Natural killer cell (primary cell): ENCODE data around the gene CKMT2. TPM values are rescaled to one million over a fixed set of nuclear protein-coding genes. Genes with fewer than 3 reads are reported as not detected.

ENCODE experiments used
- ATAC-seq, 3 donors: fragments of 150-1000 bp in 2 of 3; fragments of 200-7000 bp in 1 of 3; cut with Tn5 transposase; 1 replicate in 1 of 3; 2 replicates in 2 of 3; pipeline ENCODE4 v1.10.0; 2021; ENCODE audit warnings: mild to moderate bottlenecking in 2 of 3, moderate library complexity in 2 of 3
- DNase-seq, 2 donors: peaks; one replicate each; pipeline versions ENCODE4 v3.0.0 to v3.0.0-alpha.2; 2013 to 2021; ENCODE audit warnings: mixed read lengths in 1 of 2
- H3K27ac ChIP-seq: one replicate; pipeline ENCODE4 v1.5.1; 2013; ENCODE audit warnings: mild to moderate bottlenecking, low read length
- H3K27me3 ChIP-seq: one replicate; pipeline ENCODE4 v1.6.1; 2013; ENCODE audit warnings: low read length; ENCODE audit not compliant: control insufficient read depth, insufficient read depth
- H3K36me3 ChIP-seq: one replicate; pipeline ENCODE4 v1.6.1; 2013; ENCODE audit warnings: low read length; ENCODE audit not compliant: control insufficient read depth, insufficient read depth
- H3K4me1 ChIP-seq: one replicate; pipeline ENCODE4 v1.6.1; 2013; ENCODE audit warnings: low read length; ENCODE audit not compliant: control insufficient read depth, insufficient read depth
- H3K4me3 ChIP-seq: one replicate; pipeline ENCODE4 v1.5.1; 2013; ENCODE audit warnings: low read length
- H3K9me3 ChIP-seq: one replicate; pipeline ENCODE4 v1.6.1; 2013; ENCODE audit warnings: low read length; ENCODE audit not compliant: control insufficient read depth, insufficient read depth
- H3K27ac Mint-ChIP-seq, 2 donors: one replicate each; pipeline ENCODE4 v1.8.0; 2022; ENCODE audit warnings: mild to moderate bottlenecking in 2 of 2, mixed read lengths in 2 of 2, moderate library complexity in 1 of 2
- H3K27me3 Mint-ChIP-seq, 2 donors: one replicate each; pipeline ENCODE4 v1.8.0; 2022; ENCODE audit warnings: low read depth in 2 of 2, mixed read lengths in 2 of 2
- H3K36me3 Mint-ChIP-seq: one replicate; pipeline ENCODE4 v1.8.0; 2022; ENCODE audit warnings: mixed read lengths
- H3K4me1 Mint-ChIP-seq, 2 donors: one replicate each; pipeline ENCODE4 v1.8.0; 2022; ENCODE audit warnings: mixed read lengths in 2 of 2
- H3K4me3 Mint-ChIP-seq: one replicate; pipeline ENCODE4 v1.8.0; 2022; ENCODE audit warnings: mild to moderate bottlenecking, moderate library complexity, mixed read lengths
- H3K9me3 Mint-ChIP-seq, 2 donors: one replicate each; pipeline ENCODE4 v1.8.0; 2022; ENCODE audit warnings: mixed read lengths in 2 of 2
- WGBS: methylation state at CpG from one replicate; pipeline ENCODE4 v1.1.7; 2013; ENCODE audit warnings: missing lambda C conversion rate; ENCODE audit not compliant: insufficient coverage; 5-methylcytosine and 5-hydroxymethylcytosine counted together
- intact Hi-C: fragments of 100-400 bp; cut with micrococcal nuclease; formaldehyde crosslinking; loops from one replicate; pipeline ENCODE4 v1.14.2; 2022
- total RNA-seq, 4 donors: library from RNA; stranded (reverse); fragments of 120-200 nt in 1 of 4; gene quantifications; one replicate each; pipeline versions ENCODE4 v1.2.3 to v1.2.4, GENCODE V29; 2013 to 2022
- TF ChIP-seq, protein P1 (sequence below): fragments of 200-600 bp; IDR thresholded peaks from one replicate; pipeline ENCODE4 v1.8.0; 2022; ENCODE audit warnings: antibody characterized with exemption

CKMT2 gene
- total RNA-seq, 3 donors from 2014 or later (not counting 1 experiment from before 2014, with no cell fraction given) = not detected

DNA sequence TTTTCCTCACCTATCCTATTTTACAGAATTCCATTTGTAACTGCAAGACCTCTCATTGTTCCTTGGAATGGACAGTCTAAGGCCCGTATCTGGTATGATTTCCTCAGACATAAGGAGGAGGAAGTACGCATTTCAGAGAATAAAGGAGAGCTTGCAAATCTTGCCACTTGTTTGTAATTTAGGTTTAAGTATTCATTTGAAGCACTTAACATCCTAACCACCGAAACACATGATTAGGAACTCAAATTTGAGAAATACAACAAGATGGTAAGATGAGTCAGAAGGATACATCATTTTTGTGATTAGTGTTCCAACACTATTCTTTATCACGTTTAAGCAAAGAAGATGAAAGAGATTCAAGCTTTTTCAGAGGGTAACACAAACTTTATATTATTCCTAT lies 64.4 kb downstream of the CKMT2 start:
- Mint-ChIP-seq H3K36me3 (no peaks in the 10 kb centered on the region), H3K27me3 (no peaks in the 10 kb centered on the region), H3K27ac (no peak overlapping the region), H3K4me3 (no peak overlapping the region), H3K9me3 (peaks cover 2 to 3% of the 10 kb centered on the region in 2 donors), H3K4me1 (peaks cover 31 to 37% of the 10 kb centered on the region in 2 donors)
- Histone ChIP-seq H3K27me3 (no peaks in the 10 kb centered on the region), H3K4me1 (peaks cover 21% of the 10 kb centered on the region), H3K36me3 (no peaks in the 10 kb centered on the region), H3K27ac (no peak overlapping the region), H3K9me3 (no peaks in the 10 kb centered on the region), H3K4me3 (no peak overlapping the region)
- TF ChIP-seq, protein P1, sequence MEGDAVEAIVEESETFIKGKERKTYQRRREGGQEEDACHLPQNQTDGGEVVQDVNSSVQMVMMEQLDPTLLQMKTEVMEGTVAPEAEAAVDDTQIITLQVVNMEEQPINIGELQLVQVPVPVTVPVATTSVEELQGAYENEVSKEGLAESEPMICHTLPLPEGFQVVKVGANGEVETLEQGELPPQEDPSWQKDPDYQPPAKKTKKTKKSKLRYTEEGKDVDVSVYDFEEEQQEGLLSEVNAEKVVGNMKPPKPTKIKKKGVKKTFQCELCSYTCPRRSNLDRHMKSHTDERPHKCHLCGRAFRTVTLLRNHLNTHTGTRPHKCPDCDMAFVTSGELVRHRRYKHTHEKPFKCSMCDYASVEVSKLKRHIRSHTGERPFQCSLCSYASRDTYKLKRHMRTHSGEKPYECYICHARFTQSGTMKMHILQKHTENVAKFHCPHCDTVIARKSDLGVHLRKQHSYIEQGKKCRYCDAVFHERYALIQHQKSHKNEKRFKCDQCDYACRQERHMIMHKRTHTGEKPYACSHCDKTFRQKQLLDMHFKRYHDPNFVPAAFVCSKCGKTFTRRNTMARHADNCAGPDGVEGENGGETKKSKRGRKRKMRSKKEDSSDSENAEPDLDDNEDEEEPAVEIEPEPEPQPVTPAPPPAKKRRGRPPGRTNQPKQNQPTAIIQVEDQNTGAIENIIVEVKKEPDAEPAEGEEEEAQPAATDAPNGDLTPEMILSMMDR = no peak
- intact Hi-C loops = loop anchor here (5.0 kb wide), 1 partner anchor 610 kb away; no protein-coding TSS in a partner anchor
- WGBS = 90% methylated on average over 2 of the region's 4 CpGs
- no peak for DNase-seq
- ATAC-seq = no peak

DNA sequence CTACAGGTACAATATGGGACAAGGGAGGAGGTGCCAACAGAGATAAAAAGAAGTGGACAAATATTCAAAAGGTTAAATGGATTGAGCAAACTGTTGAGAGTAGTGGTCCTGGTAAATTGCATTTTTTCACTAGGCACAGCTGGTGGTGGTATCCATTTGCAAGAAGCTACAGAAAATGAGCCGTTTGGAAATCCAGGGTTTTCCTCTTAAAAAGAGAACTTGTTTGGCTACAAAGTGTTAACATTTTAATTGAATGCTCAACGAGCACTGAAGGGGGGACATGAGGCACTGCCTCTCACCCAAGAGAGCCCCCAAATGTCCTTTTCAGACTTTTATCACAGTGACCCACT lies 67.8 kb downstream of the CKMT2 start:
- H3K4me3 ChIP-seq = peak overlapping the region; percentile 79
- Mint-ChIP-seq H3K27me3 (no peaks in the 10 kb centered on the region), H3K4me1 (peaks cover 27 to 37% of the 10 kb centered on the region in 2 donors), H3K4me3 (peak overlapping the region; percentile 99), H3K27ac (peak overlapping the region; percentile 97 to 99), H3K9me3 (no peaks in the 10 kb centered on the region), H3K36me3 (no peaks in the 10 kb centered on the region)
- H3K27me3 ChIP-seq = no peaks in the 10 kb centered on the region
- 2% methylated on average over 2 of the region's 2 CpGs for WGBS
- intact Hi-C loops = loop anchor here (1.0 to 5.0 kb wide), 2 partner anchors 646 to 1776 kb away; partner anchors contain the start of genes TMEM167A and XRCC4
- ATAC-seq (no peak), DNase-seq (no peak)
- no peaks in the 10 kb centered on the region for H3K9me3 ChIP-seq
- peak overlapping the region; percentile 81 for H3K27ac ChIP-seq
- H3K36me3 ChIP-seq = no peaks in the 10 kb centered on the region
- peaks cover 22% of the 10 kb centered on the region for H3K4me1 ChIP-seq
- TF ChIP-seq, protein P1 = no peak

GRCh38 chr5:81301271-81302015 lies 68.3 kb downstream of the CKMT2 start, which contains the start of gene ZCCHC9:
ZCCHC9 (plus strand) TSS chr5:81301587; CDS start chr5:81304758, 3,171 bp downstream.
- peak within 1 kb of the TSS; percentile 81 for H3K27ac ChIP-seq
- TF ChIP-seq, protein P1 = no peak
- no peaks in the 10 kb centered on the region for H3K36me3 ChIP-seq
- H3K4me1 ChIP-seq = peaks cover 22% of the 10 kb centered on the region
- peak; percentile 90 to 98 for DNase-seq
- intact Hi-C loops = loop anchor here (1.0 to 5.0 kb wide), 2 partner anchors 646 to 1776 kb away; partner anchors contain the start of genes TMEM167A and XRCC4
- WGBS = under 1% methylated on average over 54 of the region's 54 CpGs
- no peaks in the 10 kb centered on the region for H3K9me3 ChIP-seq
- H3K9me3 Mint-ChIP-seq = no peaks in the 10 kb centered on the region
- H3K27ac Mint-ChIP-seq = peak within 1 kb of the TSS; percentile 97 to 99
- peaks cover 27 to 37% of the 10 kb centered on the region in 2 donors for H3K4me1 Mint-ChIP-seq
- H3K27me3 ChIP-seq = no peaks in the 10 kb centered on the region
- peak; percentile 91 to 96 (median 94) for ATAC-seq
- no peaks in the 10 kb centered on the region for H3K27me3 Mint-ChIP-seq
- peak within 1 kb of the TSS; percentile 79 for H3K4me3 ChIP-seq
- no peaks in the 10 kb centered on the region for H3K36me3 Mint-ChIP-seq
- peak within 1 kb of the TSS; percentile 99 for H3K4me3 Mint-ChIP-seq
